Activated CD8-positive, alpha-beta memory T cell treated with anti-CD3 and anti-CD28 coated beads, Interleukin-2, amount 10 ng/mL, durations not matched to agents 7 days and 5 days (primary cell): ENCODE measurements around the gene PRKAR1A. TPM values are rescaled to one million over a fixed set of nuclear protein-coding genes. Genes with fewer than 3 reads are reported as not detected.

Experiments used
- ATAC-seq: fragments of 150-1000 bp; cut with Tn5 transposase; one replicate; pipeline ENCODE4 v1.10.0; 2021; ENCODE audit warnings: moderate library complexity
- CTCF ChIA-PET: fragments of 350-600 bp; sonication (Branson Sonifier 250); formaldehyde crosslinking; loops from one replicate; lab custom pipeline; 2021; ENCODE audit warnings: antibody characterized with exemption; lab: Charles Lee
- DNase-seq: peaks from one replicate; pipeline ENCODE4 v3.0.0-alpha.2; 2020
- H3K27ac Mint-ChIP-seq: one replicate; pipeline ENCODE4 v1.8.0; 2021; ENCODE audit warnings: mild to moderate bottlenecking, mixed read lengths
- H3K27me3 Mint-ChIP-seq: one replicate; pipeline ENCODE4 v1.8.0; 2021; ENCODE audit warnings: mixed read lengths
- H3K36me3 Mint-ChIP-seq: one replicate; pipeline ENCODE4 v1.8.0; 2021; ENCODE audit warnings: mild to moderate bottlenecking, mixed read lengths
- H3K4me1 Mint-ChIP-seq: one replicate; pipeline ENCODE4 v1.8.0; 2021; ENCODE audit warnings: mixed read lengths
- H3K4me3 Mint-ChIP-seq: one replicate; pipeline ENCODE4 v1.8.0; 2021; ENCODE audit warnings: mild to moderate bottlenecking, moderate library complexity, mixed read lengths
- H3K9me3 Mint-ChIP-seq: one replicate; pipeline ENCODE4 v1.8.0; 2022; ENCODE audit warnings: low read depth, mixed read lengths
- total RNA-seq, 2 experiments: library from RNA; stranded (reverse); gene quantifications; one replicate each; pipeline ENCODE4 v1.2.3, GENCODE V29; 2021

The PRKAR1A gene
- total RNA-seq, 2 experiments from 2014 or later = 215 to 293 TPM

GRCh38 chr17:68566442-68566738 lies 54.2 kb downstream of the PRKAR1A start:
- Mint-ChIP-seq H3K27ac (no peak overlapping the region), H3K4me3 (no peak overlapping the region), H3K4me1 (no peaks in the 10 kb centered on the region), H3K27me3 (peaks cover 7% of the 10 kb centered on the region), H3K9me3 (no peaks in the 10 kb centered on the region), H3K36me3 (no peaks in the 10 kb centered on the region)
- ATAC-seq (no peak), DNase-seq (no peak)
- CTCF ChIA-PET = no interaction called here

GRCh38 chr17:68567035-68567434 lies 54.8 kb downstream of the PRKAR1A start:
- H3K9me3 Mint-ChIP-seq = no peaks in the 10 kb centered on the region
- H3K4me1 Mint-ChIP-seq = no peaks in the 10 kb centered on the region
- ATAC-seq = no peak
- CTCF ChIA-PET = no interaction called here
- H3K36me3 Mint-ChIP-seq = no peaks in the 10 kb centered on the region
- H3K27me3 Mint-ChIP-seq = peaks cover 7% of the 10 kb centered on the region
- no peak overlapping the region for H3K4me3 Mint-ChIP-seq
- DNase-seq = no peak
- H3K27ac Mint-ChIP-seq = no peak overlapping the region

- Mint-ChIP-seq H3K9me3 (no peaks in the 10 kb centered on the region), H3K36me3 (no peaks in the 10 kb centered on the region), H3K4me3 (no peak overlapping the region), H3K27me3 (peaks cover 7% of the 10 kb centered on the region), H3K4me1 (no peaks in the 10 kb centered on the region), H3K27ac (no peak overlapping the region)
- ATAC-seq (no peak), DNase-seq (no peak)
- CTCF ChIA-PET = no interaction called here
Observed at GRCh38 chr17:68567581-68567980, 55.4 kb downstream of the PRKAR1A start.

DNA sequence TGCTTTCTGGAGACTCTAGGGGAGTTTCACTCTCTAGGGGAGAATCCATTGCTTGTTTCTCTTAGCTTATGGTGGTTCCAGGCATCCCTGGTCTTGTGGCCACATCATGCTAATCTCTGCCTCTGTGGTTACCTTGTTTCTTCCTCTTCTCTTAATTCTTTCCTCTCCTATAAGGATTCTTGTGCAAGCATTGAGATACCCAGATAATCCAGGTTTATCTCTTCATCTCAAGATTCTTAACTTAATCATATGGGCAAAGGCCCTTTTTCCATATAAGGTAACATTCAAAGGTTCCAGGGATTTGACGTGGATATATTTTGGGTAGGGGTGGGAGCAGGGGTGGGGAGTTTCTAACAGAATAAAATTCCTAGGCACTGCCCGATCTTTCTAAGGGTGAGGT lies 56.4 kb downstream of the PRKAR1A start:
- no peak overlapping the region for H3K4me3 Mint-ChIP-seq
- CTCF ChIA-PET = no interaction called here
- DNase-seq = no peak
- ATAC-seq = no peak
- H3K27ac Mint-ChIP-seq = no peak overlapping the region
- H3K4me1 Mint-ChIP-seq = no peaks in the 10 kb centered on the region
- no peaks in the 10 kb centered on the region for H3K9me3 Mint-ChIP-seq
- peaks cover 7% of the 10 kb centered on the region for H3K27me3 Mint-ChIP-seq
- no peaks in the 10 kb centered on the region for H3K36me3 Mint-ChIP-seq

DNA sequence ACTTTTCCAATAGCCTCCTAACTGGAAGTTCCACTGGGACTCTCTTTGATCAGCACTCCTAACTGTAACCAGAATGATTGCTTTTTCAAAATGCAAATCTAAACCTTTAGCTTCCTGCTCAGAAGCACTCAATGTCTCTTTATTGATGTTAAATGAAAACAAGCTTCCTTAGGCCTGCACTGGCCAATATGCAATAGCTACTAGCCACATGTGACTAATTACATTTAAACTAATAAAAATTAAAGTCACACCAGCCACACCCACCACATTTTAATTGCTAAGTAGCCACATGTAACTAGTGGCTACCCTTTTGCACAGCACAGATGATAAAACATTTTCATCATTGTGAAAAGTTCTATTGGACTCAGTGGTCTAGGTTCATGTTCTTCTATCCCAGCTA lies 57.1 kb downstream of the PRKAR1A start:
- CTCF ChIA-PET = no interaction called here
- H3K27ac Mint-ChIP-seq = no peak overlapping the region
- H3K4me3 Mint-ChIP-seq = no peak overlapping the region
- H3K9me3 Mint-ChIP-seq = no peaks in the 10 kb centered on the region
- no peak for DNase-seq
- H3K36me3 Mint-ChIP-seq = no peaks in the 10 kb centered on the region
- peaks cover 7% of the 10 kb centered on the region for H3K27me3 Mint-ChIP-seq
- ATAC-seq = no peak
- no peaks in the 10 kb centered on the region for H3K4me1 Mint-ChIP-seq

- H3K4me1 Mint-ChIP-seq = no peaks in the 10 kb centered on the region
- H3K9me3 Mint-ChIP-seq = no peaks in the 10 kb centered on the region
- H3K27me3 Mint-ChIP-seq = peaks cover 4% of the 10 kb centered on the region
- H3K4me3 Mint-ChIP-seq = no peak overlapping the region
- ATAC-seq (no peak), DNase-seq (no peak)
- H3K36me3 Mint-ChIP-seq = no peaks in the 10 kb centered on the region
- H3K27ac Mint-ChIP-seq = no peak overlapping the region
- CTCF ChIA-PET = interaction anchor here (0.7 kb wide), 1 partner anchor 44 kb away, joined by 3 read pairs; no protein-coding TSS in a partner anchor
Observed at GRCh38 chr17:68570526-68570925, 58.3 kb downstream of the PRKAR1A start.

DNA sequence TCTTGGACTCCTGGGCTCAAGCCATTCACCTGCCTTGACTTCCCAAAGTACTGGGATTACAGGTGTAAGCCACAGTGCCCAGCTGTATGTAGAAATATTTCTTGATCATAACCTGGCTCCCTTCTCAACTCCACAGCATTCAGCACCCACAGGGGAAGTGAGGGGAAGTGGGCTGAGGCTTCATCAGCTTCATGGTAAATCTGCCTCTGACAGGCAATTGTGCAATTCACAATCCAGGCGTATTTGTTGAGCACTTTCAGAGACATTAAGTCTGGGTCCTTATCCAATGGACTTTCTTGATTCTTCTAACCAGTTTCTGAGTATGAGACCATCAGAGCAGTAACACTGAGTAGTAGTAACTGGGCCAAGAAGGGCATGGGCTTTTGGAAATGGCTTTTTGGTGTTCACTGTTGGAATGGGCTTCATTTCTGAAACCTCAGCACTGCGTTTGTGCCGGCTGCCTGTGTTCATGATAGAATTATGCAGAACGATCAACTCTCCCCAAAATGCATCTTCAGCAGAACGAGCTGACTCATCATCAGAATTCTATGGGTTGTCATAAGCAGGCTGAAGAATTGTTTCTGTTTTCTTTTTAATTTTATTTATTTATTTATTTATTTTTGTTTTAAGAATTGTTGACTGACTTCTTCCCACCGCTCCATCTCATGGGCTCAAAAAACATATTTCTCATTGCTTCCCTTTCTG lies 60.1 kb downstream of the PRKAR1A start:
- H3K27me3 Mint-ChIP-seq = no peaks in the 10 kb centered on the region
- H3K4me1 Mint-ChIP-seq = no peaks in the 10 kb centered on the region
- CTCF ChIA-PET = no interaction called here
- no peak overlapping the region for H3K27ac Mint-ChIP-seq
- H3K4me3 Mint-ChIP-seq = no peak overlapping the region
- DNase-seq = no peak
- ATAC-seq = no peak
- H3K36me3 Mint-ChIP-seq = no peaks in the 10 kb centered on the region
- no peaks in the 10 kb centered on the region for H3K9me3 Mint-ChIP-seq

GRCh38 chr17:68573338-68573737 lies 61.1 kb downstream of the PRKAR1A start:
- CTCF ChIA-PET = no interaction called here
- Mint-ChIP-seq H3K4me3 (no peak overlapping the region), H3K4me1 (no peaks in the 10 kb centered on the region), H3K27me3 (no peaks in the 10 kb centered on the region), H3K9me3 (no peaks in the 10 kb centered on the region), H3K27ac (no peak overlapping the region), H3K36me3 (no peaks in the 10 kb centered on the region)
- ATAC-seq = no peak
- no peak for DNase-seq

DNA sequence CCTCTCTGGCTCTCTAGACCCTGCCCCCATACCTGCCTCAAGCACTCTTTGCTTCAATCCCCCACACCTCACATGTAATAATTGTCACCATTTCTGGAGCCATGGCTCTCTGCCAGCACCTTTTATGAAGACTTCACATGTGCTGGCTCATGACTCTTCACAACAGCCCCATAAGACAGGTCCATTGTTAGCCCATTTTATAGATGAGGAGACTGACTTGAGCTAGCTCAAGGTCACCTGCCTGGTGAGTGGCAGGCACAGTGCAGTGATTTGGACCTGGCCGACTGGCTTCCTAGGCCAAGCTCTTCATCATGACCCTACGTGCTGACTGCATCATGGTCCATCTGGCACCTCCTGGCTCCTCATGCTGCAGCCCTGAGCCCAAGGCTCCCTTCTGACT lies 63.9 kb downstream of the PRKAR1A start:
- no peaks in the 10 kb centered on the region for H3K9me3 Mint-ChIP-seq
- CTCF ChIA-PET = no interaction called here

DNA sequence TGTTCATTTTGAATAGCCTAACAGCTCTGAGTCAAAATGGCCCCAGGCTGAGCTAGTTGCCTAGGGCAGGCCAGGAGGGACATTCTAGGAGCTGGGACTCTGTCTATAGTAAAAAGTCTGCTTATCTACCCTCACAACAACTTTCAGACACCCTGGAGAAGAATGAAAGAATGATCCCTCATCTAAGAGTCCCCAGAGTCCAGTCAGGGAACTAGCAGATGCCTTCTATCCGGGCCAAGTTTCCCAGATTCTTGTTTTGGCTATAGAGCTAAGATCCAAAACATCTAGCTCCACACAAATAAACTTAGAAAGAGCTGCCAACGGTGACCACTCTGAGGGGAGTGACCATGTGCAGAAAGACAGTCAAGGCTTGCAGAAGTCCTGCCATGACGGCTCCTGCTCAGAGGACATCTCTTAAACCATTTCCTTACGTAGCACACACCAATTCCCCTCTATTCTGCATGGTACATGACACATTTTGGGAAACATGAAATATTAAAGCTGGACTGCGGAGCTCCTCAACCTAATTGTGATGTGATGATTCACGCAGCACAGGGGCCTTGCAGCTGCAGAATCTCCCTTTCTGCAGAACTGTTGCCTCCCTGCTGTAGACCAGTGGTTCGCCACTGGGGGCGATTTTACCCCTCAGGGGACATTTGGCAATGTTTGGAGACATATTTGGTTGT lies 64.7 kb downstream of the PRKAR1A start:
- Mint-ChIP-seq H3K27ac (no peak overlapping the region), H3K4me3 (no peak overlapping the region), H3K36me3 (no peaks in the 10 kb centered on the region), H3K4me1 (no peaks in the 10 kb centered on the region), H3K27me3 (peaks cover 2% of the 10 kb centered on the region), H3K9me3 (no peaks in the 10 kb centered on the region)
- no peak for DNase-seq
- CTCF ChIA-PET = interaction anchor here (1.2 kb wide), 1 partner anchor 37 kb away, joined by 3 read pairs; no protein-coding TSS in a partner anchor
- no peak for ATAC-seq

More for the DNA sequence above, 63.9 kb downstream of the PRKAR1A start:
- H3K36me3 Mint-ChIP-seq = no peaks in the 10 kb centered on the region
- H3K4me3 Mint-ChIP-seq = no peak overlapping the region
- H3K27ac Mint-ChIP-seq = no peak overlapping the region
- H3K27me3 Mint-ChIP-seq = peaks cover 2% of the 10 kb centered on the region
- H3K4me1 Mint-ChIP-seq = no peaks in the 10 kb centered on the region
- DNase-seq (no peak), ATAC-seq (no peak)

GRCh38 chr17:68577497-68577821 lies 65.2 kb downstream of the PRKAR1A start:
- DNase-seq (no peak), ATAC-seq (no peak)
- no peaks in the 10 kb centered on the region for H3K36me3 Mint-ChIP-seq
- H3K27me3 Mint-ChIP-seq = peaks cover 2% of the 10 kb centered on the region
- H3K9me3 Mint-ChIP-seq = no peaks in the 10 kb centered on the region
- H3K27ac Mint-ChIP-seq = no peak overlapping the region
- CTCF ChIA-PET = interaction anchor here (1.2 kb wide), 1 partner anchor 37 kb away, joined by 3 read pairs; no protein-coding TSS in a partner anchor
- H3K4me3 Mint-ChIP-seq = no peak overlapping the region
- no peaks in the 10 kb centered on the region for H3K4me1 Mint-ChIP-seq

DNA sequence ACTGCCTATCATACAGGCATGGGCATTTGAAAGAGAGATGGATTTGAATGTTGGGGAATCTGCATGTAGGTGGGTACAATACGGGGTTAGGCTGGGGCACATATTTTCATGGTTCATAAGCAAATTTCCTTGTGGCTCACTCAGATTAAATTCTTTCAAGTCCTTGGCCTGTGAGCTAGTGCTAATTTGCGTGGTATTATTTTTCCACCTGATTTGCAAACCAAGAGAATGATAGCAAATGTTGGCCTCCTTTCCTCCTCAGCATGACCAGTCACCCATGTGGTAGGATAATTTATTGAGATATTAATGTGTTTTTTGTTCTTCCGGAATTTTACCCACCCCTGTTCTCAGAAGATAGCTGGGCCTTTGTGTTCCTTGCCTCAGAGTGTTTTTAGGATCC lies 66.0 kb downstream of the PRKAR1A start:
- no peaks in the 10 kb centered on the region for H3K4me1 Mint-ChIP-seq
- no peak for ATAC-seq
- CTCF ChIA-PET = no interaction called here
- no peak overlapping the region for H3K4me3 Mint-ChIP-seq
- no peaks in the 10 kb centered on the region for H3K9me3 Mint-ChIP-seq
- H3K27ac Mint-ChIP-seq = no peak overlapping the region
- H3K36me3 Mint-ChIP-seq = no peaks in the 10 kb centered on the region
- peaks cover 2% of the 10 kb centered on the region for H3K27me3 Mint-ChIP-seq
- no peak for DNase-seq

DNA sequence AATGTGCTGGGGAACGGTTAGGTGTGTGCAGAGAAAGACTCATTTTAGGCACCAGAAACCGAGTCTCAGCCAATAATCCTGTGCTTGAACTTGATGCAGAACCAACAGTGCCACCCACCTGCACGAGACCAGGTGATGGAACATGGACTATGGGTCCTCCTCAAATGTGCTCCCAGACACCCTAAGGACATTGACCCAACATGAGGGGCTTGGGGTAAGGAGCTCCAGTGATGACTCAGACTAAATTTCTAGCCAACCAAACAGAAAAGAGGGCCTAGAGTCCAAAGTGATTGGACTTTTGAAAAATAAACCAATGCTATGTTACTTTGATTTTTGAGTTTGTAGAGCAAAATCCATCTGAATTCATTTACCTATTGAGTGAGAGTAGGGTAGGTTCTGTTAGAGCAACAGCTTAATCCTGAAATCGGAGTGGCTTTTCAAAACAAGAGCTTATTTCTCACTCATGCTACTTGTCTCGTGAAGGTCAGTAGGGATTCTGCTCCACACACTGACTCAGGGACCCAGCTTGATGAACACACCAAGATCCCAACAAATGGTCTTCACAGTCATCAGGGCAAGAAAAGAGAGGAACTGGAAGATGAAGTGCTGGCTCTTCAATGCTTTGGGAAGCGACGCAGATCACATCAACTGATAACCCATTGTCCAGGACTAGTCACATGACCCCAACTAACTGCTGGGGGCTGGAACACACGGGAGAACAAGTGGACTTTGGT lies 67.1 kb downstream of the PRKAR1A start:
- H3K27me3 Mint-ChIP-seq = peaks cover 2% of the 10 kb centered on the region
- no peak for ATAC-seq
- no peak overlapping the region for H3K4me3 Mint-ChIP-seq
- no peak overlapping the region for H3K27ac Mint-ChIP-seq
- no peaks in the 10 kb centered on the region for H3K4me1 Mint-ChIP-seq
- no peaks in the 10 kb centered on the region for H3K36me3 Mint-ChIP-seq
- no peaks in the 10 kb centered on the region for H3K9me3 Mint-ChIP-seq
- DNase-seq = no peak
- CTCF ChIA-PET = no interaction called here

- no peaks in the 10 kb centered on the region for H3K36me3 Mint-ChIP-seq
- H3K9me3 Mint-ChIP-seq = no peaks in the 10 kb centered on the region
- CTCF ChIA-PET = no interaction called here
- H3K27ac Mint-ChIP-seq = no peak overlapping the region
- no peak for DNase-seq
- H3K4me3 Mint-ChIP-seq = no peak overlapping the region
- peaks cover 2% of the 10 kb centered on the region for H3K27me3 Mint-ChIP-seq
- no peak for ATAC-seq
- H3K4me1 Mint-ChIP-seq = no peaks in the 10 kb centered on the region
Observed at GRCh38 chr17:68580236-68580770, 68.1 kb downstream of the PRKAR1A start.
